Smooth muscle cell of the brain vasculature (primary cell): ENCODE results near the gene GADL1.

Experiments
- DNase-seq: peaks from one replicate; pipeline ENCODE4 v3.0.0-alpha.2; 2012; ENCODE audit warnings: low read depth, low spot score

Gene GADL1

DNA sequence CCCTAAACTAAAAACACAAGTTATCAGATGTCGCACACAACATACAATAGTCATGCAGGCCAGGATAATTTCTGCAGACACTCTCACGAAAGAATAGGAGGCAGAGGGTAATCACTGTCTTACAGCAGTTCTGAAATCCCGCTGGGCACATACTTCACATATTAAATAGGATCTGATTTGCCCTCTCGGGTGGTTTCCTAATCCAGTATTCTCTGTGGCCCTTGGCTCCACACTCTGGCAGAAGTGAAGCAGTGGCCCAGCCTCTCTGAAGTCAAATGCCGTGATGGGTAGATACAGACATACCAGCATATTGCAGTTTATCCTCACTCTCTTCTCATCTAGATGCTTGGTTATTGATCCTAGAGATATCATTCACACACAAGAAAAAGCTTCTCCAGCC lies 19.0 kb downstream of the GADL1 start:
- DNase-seq, result no peak

- no peak for DNase-seq
These were observed 20.8 kb downstream of the GADL1 start for GRCh38 chr3:30873671-30874070.

DNA sequence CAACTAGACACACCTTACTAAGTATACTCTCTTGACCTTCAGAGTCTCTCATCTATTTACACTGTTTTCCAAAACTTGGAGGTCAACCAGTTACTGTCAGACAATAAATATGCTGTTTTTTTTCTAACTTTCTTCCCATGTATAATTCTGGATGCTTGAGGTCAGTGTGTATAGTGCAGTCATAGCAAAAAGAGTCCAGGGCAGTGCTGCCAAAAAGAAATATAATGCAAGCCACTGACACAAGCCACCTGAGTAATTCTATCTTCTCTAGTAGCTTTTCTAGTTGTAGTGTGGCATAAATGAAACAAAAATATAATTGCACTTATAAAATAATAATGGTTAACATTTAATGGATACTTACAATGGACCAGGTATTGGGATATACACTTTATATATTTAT lies 21.6 kb downstream of the GADL1 start:
- DNase-seq, result no peak

DNA sequence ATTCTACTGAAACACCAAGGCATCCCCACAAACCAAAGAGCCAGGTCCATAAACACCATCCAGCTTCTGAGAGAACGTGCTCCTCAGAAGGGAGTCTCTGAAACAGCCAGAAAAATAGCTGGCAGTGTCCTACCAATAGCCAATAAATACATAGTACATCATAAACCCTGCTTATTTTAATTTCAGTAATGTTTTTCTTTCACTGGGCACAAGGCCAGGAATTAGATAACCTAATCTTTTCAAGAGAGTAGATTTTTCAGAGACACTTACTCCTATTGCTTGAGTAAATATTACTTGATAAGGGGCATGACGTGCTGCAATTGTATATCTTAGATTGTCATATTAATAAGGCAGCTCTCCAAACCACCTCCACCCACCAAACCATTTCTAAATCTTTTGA lies 22.7 kb downstream of the GADL1 start:
- no peak for DNase-seq

- DNase-seq, result no peak
These were observed 29.6 kb downstream of the GADL1 start for GRCh38 chr3:30864836-30865235.

DNA sequence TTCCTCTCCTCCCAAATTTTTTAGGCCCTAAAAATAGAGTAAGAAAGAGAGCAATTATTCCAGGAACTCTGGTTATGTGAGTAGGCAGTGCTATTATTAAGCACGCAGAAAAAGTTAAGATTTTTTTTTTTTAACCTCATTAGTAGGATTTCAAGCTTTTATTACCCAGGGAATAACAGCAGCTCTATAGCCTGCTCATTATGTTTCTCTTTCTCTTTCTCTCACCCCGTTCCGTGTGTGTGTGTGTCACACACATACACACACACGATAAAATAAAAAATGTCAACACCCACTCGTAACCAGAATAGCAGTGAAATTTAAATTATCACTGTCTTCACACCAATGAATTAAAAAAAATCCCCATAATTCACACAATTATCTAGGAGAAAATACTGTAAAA lies 30.3 kb downstream of the GADL1 start:
- no peak for DNase-seq

- no peak for DNase-seq
These were observed 32.5 kb downstream of the GADL1 start for GRCh38 chr3:30862004-30862403.

DNA sequence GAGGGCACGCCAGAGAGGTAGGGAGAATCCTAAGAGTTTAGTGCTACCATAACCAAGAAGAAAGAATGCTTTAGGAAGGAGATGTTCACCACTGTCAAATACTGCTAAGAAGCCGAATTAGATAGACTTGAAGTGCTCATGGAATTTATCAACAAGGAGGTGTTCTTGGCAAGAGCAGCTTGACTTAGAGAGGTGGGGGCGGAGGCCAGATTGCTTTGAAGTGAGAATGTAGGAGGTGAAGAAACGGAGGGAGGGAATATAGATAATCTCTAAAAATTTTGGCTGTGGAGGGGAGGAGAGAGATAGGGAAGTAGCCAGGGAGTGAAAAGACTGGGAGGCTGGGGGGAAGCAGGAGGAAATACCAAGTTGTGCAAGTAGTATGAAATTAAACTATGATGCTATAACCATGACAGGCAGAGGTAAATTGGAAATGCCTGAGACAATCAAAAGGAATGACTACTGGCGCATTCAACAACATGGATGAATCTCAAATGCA lies 35.5 kb downstream of the GADL1 start:
- DNase-seq, result no peak

DNA sequence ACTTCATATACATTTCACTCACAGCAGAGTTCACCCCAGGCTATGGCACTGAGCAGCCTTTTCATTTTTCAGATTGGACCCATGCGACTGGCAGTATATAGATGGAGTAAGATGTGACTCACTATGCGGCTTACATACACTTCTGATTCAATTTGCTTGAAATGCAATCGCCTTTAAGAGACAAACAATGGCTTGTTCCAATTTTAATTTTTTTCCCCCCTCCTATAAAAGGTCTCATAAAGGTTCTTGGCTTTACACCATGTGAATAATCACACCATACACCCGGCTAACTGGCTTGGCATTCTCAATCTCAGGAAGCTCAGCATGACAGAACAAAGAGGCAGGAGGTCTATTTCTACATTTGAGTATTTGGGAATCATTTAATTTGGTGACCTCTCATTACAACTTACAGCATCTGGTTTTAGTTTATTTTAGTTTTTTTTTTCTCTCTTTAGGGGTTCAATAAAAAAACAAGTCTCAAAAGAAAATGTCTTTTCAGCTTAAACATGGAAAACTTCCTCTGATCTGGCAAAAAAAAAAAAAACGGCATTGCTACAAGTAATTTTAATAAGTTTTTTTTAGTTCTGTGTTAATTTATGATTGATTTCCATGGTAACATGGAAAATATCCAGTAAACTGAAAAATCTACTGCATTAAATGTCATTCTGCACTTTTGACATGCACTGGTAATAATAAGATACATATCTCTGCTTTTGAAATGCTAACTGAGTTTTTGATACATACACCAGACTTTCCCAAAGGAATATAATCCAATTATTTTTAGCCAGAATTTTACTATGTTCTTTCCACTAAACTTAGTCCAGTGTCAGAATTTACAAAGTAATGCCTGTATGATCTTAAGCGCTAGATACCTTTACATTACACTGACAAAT lies 38.8 kb downstream of the GADL1 start:
- peak; percentile 17 for DNase-seq

DNA sequence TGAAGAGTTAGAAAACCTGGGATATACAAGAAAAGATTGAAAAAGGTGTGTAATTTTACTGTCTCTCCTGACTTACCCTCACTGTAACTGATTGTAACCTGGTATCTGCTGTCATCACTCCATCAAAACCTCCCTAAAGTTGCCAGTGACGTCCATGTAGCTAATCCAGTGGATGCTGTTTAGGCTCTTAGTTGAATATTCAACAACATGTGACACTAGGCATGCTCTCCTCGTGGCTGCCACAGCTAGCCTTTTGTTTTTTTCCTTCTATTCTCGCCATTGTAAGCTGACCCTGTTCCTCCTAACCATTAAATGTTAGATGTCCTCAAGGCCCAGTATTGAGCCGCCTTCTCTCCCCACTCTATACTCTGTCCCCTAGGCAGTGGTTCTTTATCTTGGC lies 41.6 kb downstream of the GADL1 start:
- DNase-seq, result no peak

- DNase-seq, result no peak
These were observed 46.2 kb downstream of the GADL1 start for GRCh38 chr3:30848087-30848779.

- no peak for DNase-seq
These were observed 46.9 kb downstream of the GADL1 start for GRCh38 chr3:30847592-30847991.

DNA sequence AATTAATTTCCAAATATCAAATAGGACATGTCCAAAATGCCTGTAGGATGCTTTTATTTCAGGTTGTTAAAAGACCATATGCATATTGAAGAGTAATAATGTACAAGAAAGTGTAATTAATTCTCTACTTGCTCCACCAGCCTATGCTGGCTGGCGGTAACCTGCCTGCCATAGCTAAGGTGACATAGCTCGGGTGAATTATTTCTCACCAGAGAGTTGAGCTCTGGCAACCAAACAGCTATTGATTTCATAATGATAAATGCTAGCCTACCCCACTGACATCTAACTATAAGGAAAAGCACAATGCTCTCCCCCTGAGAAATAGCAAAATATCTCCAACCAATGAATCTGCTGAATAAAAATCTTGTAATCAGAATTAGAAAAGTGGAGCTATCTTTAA lies 48.9 kb downstream of the GADL1 start:
- no peak for DNase-seq

DNA sequence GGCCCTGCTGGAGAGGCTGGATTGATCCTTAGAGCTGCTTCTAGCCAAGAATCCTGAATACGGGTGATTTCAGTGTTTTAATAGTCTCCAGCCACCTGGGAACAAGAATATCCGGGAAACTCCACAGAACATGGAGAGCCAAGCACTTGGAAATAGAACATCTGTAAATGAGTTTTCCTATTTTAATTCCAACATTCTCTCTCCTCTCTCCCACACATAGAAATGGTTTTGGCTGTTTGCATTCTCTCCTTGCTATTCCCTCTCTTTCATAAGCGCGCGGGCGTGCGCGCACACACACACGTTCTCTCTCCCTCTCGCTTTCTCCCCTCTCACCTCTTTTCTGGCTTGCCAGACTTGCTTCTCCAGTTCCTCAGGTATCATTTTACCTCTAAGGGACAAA lies 50.6 kb downstream of the GADL1 start:
- DNase-seq, result no peak

DNA sequence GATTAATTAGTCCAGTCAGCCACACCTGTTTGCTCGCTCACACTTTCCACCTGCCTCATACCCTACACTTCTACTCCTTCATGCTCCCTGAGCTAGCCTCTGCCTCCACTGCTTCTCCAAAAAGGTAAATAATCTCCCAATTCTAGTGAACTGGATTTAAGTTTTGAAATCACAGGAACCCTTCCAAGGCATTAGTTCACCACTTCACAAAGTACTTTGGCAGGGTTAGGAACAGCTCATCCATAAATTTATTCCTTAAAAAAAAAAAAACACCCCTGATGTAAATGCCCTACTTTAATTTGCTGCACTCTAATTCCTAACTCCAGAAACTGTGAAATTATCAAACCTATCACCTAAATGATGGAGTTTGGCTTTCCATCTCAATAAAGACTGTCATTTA lies 58.3 kb downstream of the GADL1 start:
- no peak for DNase-seq

GRCh38 chr3:30835667-30836066 lies 58.8 kb downstream of the GADL1 start:
- no peak for DNase-seq

DNA sequence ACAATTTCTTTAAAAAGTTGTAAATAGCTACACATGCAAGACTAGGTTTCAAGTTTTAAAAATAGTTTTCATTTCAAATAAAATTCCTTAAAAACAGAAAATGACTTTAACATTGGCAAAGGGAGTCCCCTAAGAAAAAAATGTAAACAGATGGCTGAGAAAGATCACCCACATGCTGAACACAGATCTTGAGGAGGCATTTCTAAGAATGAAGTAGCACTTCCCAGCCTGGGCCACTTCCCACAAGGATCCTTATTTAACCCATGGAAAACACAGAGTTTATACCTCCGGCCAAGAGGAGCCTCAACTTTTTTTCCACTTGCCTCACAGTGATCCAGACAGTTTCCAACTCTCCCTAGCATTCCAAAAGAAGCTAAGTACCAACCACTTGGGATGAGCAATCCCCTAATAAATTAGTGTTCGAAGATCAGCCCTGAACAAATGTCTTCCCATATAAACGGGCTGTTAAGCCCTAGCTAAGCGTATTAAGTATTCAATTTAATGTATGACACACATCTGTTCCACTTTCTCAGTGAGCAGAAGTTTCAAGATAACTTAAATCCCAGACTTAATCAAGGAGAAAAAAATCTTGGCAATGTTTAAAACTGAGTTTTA lies 61.4 kb downstream of the GADL1 start:
- no peak for DNase-seq

- DNase-seq, result no peak
These were observed 67.4 kb downstream of the GADL1 start for GRCh38 chr3:30827080-30827479.

DNA sequence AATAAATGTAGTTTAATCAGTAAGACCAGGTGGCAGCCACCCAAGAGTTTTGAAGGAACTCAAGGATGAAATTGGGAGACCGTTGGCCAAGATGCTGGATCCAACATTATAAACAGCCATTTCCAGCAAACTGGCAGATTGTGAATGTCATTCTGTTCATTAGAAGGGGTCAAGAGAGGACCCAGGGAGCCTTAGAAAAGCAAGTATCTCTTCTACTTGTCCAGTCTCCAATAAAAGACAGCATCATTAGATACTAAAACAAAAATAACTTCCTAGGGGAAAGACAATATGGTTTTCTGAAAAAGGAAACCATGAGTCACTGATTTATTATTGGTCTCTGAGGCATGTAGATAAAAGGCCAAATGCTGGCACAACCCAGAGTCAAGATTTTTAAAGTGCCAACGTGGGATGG lies 67.9 kb downstream of the GADL1 start:
- no peak for DNase-seq

- no peak for DNase-seq
These were observed 75.2 kb downstream of the GADL1 start for GRCh38 chr3:30819067-30819798.

GRCh38 chr3:30813734-30814133 lies 80.7 kb downstream of the GADL1 start:
- DNase-seq, result no peak
